Measurements from ENCODE around the gene SCARF1.

The SCARF1 gene

DNA sequence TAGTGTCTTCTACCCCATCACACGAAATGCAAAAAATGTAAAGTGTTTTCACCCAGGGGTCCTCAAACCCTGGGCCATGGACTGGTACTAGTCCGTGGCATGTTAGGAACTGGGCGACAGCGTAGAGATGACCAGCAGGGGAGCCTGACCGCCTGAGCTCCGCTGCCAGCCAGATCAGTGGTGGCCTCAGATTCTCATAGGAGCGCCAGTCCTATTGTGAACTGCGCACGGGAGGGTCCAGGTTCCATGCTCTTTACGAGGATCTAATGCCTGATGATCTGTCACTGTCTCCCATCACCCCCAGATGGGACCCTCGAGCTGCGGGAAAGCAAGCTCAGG is 4.5 kb downstream of the SCARF1 start:
- Mint-ChIP-seq H3K36me3 (ENCODE audit: low read depth) (peaks cover 1% of the 10 kb centered on the region), H3K27ac (no peak overlapping the region), H3K27me3 (ENCODE audit: low read depth) (no peaks in the 10 kb centered on the region), H3K4me1 (ENCODE audit: low read depth) (peaks cover 18% of the 10 kb centered on the region), H3K4me3 (no peak overlapping the region), H3K9me3 (no peaks in the 10 kb centered on the region)

DNA sequence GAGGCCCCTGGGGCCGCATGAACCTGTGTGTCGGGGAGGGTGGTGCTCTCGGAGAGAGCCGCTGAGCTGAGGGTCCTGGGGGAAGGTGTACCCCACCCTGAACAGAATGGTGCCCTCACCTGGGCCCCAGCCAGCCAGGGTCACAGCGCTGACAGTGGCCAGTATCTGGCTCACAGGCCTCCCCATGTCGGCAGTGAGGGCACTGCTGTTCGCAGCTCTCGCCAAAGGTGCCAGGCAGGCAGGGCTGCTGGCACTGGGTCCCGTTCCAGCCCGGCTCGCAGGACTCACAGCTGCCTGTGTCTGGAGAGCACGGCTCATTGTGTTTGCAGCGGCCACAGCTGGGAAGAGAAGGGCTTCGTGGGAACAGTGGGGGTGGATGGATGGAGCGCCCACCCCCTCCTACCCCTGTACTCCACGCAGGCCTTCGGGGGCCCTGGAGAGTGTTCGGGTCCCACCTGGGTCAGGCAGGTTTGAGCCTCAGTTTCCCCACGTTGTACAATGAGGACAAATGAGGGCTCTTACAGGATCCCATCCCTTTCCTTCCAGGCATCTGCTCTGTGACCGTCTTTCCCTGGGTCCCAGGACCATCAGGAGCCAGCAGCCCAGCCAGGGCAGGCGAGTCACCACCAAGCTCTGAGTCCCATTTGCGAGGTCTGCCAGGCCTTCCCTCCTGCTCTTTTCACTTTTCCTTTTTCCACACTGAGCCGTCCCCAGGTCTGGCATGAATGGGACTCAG is 5.0 kb downstream of the SCARF1 start:
- no peaks in the 10 kb centered on the region for H3K27me3 Mint-ChIP-seq (ENCODE audit: low read depth)
- H3K9me3 Mint-ChIP-seq: no peaks in the 10 kb centered on the region
- no peak overlapping the region for H3K4me3 Mint-ChIP-seq
- H3K36me3 Mint-ChIP-seq (ENCODE audit: low read depth): peaks cover 4% of the 10 kb centered on the region
- H3K4me1 Mint-ChIP-seq (ENCODE audit: low read depth): peaks cover 13% of the 10 kb centered on the region
- H3K27ac Mint-ChIP-seq: no peak overlapping the region

GRCh38 chr17:1639549-1640180 is 5.9 kb downstream of the SCARF1 start:
- Mint-ChIP-seq H3K27me3 (ENCODE audit: low read depth) (no peaks in the 10 kb centered on the region), H3K4me1 (ENCODE audit: low read depth) (peaks cover 8% of the 10 kb centered on the region), H3K36me3 (ENCODE audit: low read depth) (peaks cover 4% of the 10 kb centered on the region), H3K27ac (no peak overlapping the region), H3K4me3 (no peak overlapping the region), H3K9me3 (no peaks in the 10 kb centered on the region)

GRCh38 chr17:1638624-1639300 is 6.8 kb downstream of the SCARF1 start:
- Mint-ChIP-seq H3K27ac (no peak overlapping the region), H3K36me3 (ENCODE audit: low read depth) (peaks cover 4% of the 10 kb centered on the region), H3K4me1 (ENCODE audit: low read depth) (no peaks in the 10 kb centered on the region)

DNA sequence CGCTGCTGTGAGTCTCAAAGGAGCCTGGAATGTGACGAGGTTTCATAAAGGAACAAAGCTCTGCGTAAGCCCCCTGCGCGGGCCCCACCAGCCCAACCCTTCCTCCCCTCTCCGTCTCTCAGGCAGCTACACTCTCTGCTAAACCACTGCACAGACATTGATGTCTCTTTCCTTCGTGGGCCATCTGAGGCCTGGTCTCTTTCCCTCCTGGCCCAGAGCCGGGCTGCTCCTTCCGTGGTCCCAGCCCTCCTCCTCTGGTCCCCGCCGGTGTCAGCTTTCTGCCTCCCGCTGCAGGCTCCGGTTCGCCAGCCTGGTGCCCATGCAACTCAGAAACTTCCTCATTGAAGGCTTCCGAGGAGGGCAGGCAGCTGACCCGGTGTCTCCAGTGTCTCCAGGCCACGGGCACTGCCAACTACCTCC is 7.4 kb downstream of the SCARF1 start:
- H3K27ac Mint-ChIP-seq: no peak overlapping the region
- no peaks in the 10 kb centered on the region for H3K9me3 Mint-ChIP-seq
- no peak overlapping the region for H3K4me3 Mint-ChIP-seq
- H3K4me1 Mint-ChIP-seq (ENCODE audit: low read depth): no peaks in the 10 kb centered on the region
- no peaks in the 10 kb centered on the region for H3K27me3 Mint-ChIP-seq (ENCODE audit: low read depth)
- peaks cover 4% of the 10 kb centered on the region for H3K36me3 Mint-ChIP-seq (ENCODE audit: low read depth)

More at GRCh38 chr17:1638624-1639300, 6.8 kb downstream of the SCARF1 start:
- Mint-ChIP-seq H3K9me3 (no peaks in the 10 kb centered on the region), H3K4me3 (no peak overlapping the region), H3K27me3 (ENCODE audit: low read depth) (no peaks in the 10 kb centered on the region)

DNA sequence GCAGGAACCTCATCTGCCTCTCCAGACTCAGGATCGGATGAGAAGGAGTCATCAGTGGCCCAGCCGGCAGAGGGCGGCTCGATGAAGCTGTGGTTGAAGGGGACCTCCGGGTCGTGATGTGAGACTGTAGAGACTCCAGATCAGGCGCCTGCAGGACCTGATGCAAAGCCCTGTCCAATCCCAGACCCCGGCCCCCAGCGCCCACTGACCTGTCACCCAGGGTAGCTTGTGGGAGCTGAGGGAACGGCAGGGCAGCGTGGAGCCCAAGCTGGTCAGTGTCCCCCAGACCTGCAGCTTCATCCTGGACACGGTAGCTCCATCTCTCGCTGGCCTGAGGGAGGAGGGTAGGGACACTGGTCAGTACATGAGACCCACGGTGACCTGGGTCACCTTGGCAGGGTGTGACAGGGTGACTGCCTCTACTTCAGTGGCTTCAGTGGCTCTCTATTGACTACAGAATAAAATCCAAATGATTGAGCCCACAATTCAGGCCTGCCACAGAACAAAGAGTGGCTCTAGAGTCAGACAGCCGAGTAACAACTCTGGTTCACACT is 8.7 kb downstream of the SCARF1 start:
- Mint-ChIP-seq H3K36me3 (ENCODE audit: low read depth) (peaks cover 4% of the 10 kb centered on the region), H3K27me3 (ENCODE audit: low read depth) (peaks cover 3% of the 10 kb centered on the region), H3K27ac (no peak overlapping the region), H3K4me3 (no peak overlapping the region), H3K9me3 (no peaks in the 10 kb centered on the region), H3K4me1 (ENCODE audit: low read depth) (peaks cover under 1% of the 10 kb centered on the region)

DNA sequence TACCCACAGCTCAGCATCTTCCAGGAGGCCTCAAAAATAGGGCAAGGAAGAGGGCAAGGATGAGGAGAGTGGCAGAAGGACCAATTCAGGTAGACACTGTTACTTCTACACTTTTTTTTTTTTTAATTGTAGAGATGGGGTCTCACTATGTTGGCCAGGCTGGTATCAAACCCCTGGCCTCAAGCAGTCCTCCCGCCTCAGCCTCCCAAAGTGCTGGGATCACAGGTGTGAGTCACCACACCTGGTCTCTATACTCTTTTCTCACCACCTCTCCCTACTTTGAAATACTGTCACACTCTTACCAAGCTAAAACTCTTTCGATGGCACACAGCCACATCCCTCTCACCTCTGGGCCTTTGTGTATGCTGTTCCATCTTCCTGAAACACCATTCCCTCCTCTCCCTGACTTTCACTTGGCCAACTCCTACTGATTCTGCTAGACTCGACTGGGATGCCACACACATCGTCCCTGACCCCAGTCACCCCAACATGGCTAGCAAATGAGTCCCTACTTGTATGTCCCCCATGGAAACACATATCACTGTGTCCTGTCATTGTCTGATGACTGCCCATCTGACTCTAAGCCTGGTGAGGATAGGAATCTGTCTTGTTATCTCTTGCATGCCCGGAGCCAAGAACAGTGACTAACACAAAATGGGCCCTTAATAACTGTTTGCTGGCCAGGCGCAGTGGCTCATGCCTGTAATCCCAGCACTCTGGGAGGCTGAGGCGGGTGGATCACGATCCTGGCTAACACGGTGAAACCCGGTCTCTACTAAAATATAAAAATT is 9.7 kb downstream of the SCARF1 start:
- no peak overlapping the region for H3K4me3 Mint-ChIP-seq
- H3K27me3 Mint-ChIP-seq (ENCODE audit: low read depth): peaks cover 10% of the 10 kb centered on the region
- H3K4me1 Mint-ChIP-seq (ENCODE audit: low read depth): peaks cover 3% of the 10 kb centered on the region
- H3K9me3 Mint-ChIP-seq: no peaks in the 10 kb centered on the region
- H3K36me3 Mint-ChIP-seq (ENCODE audit: low read depth): peaks cover 4% of the 10 kb centered on the region
- H3K27ac Mint-ChIP-seq: no peak overlapping the region

DNA sequence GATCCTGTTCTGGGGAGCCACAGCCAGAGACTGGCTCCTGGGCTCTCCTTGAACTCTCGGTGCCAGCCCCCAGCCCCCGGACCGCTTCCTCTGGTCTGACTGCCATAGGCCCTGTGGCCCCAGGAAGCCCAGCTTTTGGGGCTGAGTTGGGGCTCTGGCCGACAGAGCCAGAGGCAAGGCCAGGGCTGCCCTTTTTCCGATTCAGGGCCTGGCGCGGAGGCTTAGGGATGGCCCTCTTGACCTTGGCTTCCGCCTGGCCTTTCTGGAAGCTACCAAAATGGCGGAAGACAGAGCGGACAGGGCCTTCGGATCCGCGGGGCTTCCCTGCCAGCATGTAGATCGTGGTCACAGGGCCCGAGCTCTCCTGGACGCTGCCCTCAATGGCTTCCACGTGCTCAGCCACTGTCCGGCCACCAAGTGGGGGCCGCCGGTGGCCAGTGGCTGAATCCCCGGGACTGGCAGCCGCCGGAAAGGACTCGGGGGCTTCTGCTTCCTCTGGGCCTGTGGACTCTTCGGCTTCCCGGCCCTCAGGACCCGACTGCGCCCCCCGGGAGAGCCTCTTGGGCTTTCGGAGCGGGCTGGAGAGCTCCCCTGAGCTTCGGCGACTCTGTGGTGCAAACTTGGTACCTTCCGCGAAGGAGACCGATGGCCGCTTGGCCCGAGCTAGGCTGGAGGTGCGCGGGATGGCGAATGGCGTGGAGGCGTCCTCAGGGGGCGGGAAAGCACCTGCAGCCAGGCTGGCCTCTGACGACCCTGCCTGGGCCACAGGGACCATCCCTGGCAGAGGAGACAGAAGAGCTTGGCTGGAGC is 10.5 kb downstream of the SCARF1 start:
- H3K36me3 Mint-ChIP-seq (ENCODE audit: low read depth): peaks cover 4% of the 10 kb centered on the region
- H3K4me1 Mint-ChIP-seq (ENCODE audit: low read depth): peaks cover 8% of the 10 kb centered on the region
- no peak overlapping the region for H3K27ac Mint-ChIP-seq
- H3K4me3 Mint-ChIP-seq: no peak overlapping the region
- no peaks in the 10 kb centered on the region for H3K9me3 Mint-ChIP-seq
- H3K27me3 Mint-ChIP-seq (ENCODE audit: low read depth): peaks cover 19% of the 10 kb centered on the region

DNA sequence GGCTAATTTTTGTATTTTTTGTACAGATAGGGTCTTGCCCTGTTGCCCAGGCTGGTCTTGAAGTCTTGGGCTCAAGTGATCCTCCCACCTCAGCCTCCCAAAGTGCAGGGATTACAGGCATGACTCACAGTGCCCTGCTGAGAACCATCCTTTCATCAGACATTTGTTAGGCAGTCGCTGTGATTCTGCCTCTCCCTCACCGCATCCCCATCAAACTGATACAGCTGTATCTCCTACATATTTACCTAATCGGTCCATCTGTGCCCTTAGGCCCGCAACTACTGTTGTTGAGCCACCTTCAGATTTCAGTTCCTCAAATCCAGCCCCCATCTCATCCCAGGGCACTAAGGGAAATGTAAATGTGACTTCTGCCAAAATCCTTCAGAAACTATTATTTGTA is 14.9 kb downstream of the SCARF1 start:
- Mint-ChIP-seq H3K4me3 (peak overlapping the region; percentile 71), H3K36me3 (ENCODE audit: low read depth) (no peaks in the 10 kb centered on the region), H3K27ac (no peak overlapping the region), H3K4me1 (ENCODE audit: low read depth) (peaks cover 23% of the 10 kb centered on the region), H3K9me3 (no peaks in the 10 kb centered on the region), H3K27me3 (ENCODE audit: low read depth) (peaks cover 43% of the 10 kb centered on the region)

DNA sequence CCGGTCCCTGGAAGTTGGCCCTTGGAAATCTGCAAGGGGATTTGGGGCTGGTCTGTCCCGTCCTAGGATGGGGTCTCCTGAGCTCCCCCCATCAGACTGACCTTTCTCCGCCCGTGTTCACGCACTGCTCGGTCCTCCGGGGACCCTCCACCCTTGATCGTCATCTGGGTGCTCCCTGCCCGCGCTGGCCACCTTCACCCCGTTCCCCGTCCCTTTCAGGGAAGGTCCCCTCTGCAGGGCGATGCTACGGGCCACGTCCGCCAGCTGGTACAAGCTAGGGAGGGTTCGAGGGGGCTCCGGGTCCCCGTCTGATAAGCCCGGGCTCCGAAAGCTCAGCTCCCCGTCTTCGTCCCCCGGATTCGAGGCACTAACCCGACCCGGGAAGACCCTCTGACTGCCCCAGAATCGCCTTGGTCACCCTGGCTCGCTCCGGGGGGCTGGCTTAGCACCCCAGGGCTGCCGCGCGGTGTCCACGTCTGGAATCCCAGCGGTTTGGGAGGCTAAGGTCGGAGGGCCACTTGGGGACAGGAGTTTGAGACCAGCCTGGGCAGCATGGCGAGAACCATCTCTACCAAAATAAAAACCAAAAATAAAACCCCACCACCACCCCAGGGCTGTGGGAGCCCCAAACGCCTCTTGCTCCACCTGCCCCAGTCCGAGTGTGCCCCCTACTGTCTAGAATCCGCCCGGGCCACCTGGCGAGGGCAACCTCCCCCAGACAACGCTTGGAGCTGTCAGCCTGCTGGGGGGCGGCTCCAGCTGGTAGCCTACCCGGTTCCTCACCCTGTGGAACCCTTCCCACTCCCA is 15.8 kb downstream of the SCARF1 start:
- peak overlapping the region; percentile 71 for H3K4me3 Mint-ChIP-seq
- H3K27ac Mint-ChIP-seq: peak overlapping the region; percentile 71
- no peaks in the 10 kb centered on the region for H3K36me3 Mint-ChIP-seq (ENCODE audit: low read depth)
- peaks cover 53% of the 10 kb centered on the region for H3K27me3 Mint-ChIP-seq (ENCODE audit: low read depth)
- H3K4me1 Mint-ChIP-seq (ENCODE audit: low read depth): peaks cover 23% of the 10 kb centered on the region
- H3K9me3 Mint-ChIP-seq: no peaks in the 10 kb centered on the region

GRCh38 chr17:1628856-1629503 is 16.6 kb downstream of the SCARF1 start:
- peak overlapping the region; percentile 87 for H3K4me3 Mint-ChIP-seq
- H3K27me3 Mint-ChIP-seq (ENCODE audit: low read depth): peaks cover 56% of the 10 kb centered on the region
- H3K4me1 Mint-ChIP-seq (ENCODE audit: low read depth): peaks cover 23% of the 10 kb centered on the region
- peak overlapping the region; percentile 82 for H3K27ac Mint-ChIP-seq
- H3K9me3 Mint-ChIP-seq: no peaks in the 10 kb centered on the region
- no peaks in the 10 kb centered on the region for H3K36me3 Mint-ChIP-seq (ENCODE audit: low read depth)

DNA sequence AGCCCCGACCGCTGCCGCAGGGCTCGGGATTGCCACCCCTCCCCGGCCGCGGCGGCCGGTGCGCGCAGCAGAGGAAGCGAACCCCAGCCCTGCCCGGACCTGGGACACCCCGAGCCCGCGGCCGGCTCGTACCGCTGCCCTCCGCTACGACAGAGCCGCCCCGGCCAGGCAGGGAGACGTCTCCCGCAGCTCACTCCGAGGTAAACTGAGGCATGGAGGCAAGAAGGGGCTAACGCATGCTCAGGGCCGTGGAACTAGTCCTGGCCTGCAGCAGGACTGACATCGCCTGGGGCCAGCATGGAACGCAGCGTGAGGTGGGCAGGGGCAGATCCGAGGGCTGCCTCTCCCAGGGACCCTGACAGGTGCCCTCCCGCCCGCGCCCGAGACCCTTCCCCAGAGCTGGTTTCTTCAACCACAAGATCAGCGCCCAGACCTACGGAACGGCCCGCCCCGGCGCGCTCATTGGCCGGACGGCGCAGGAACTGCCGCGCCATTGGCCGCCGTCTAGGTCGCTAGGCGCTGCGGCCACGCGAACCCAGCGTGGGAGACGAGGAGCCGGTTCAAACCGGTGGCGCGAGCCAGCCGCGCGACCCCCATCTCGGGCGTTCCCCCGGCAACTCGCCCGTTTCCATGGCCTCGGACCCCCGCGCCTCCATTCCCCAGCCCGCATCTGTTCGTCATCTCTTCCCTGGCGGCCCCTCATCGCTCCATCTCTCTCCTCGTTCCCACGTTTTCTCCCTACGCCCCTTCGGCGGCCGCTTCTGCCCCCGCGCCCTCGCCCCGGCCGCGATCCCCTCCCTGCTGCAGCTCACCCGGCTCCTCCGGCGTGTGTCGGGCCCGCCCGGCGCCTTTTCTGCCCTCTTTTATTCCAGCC is 17.3 kb downstream of the SCARF1 start, which contains the start of gene SLC43A2:
TSS of gene SLC43A2 (minus strand) at position 853 of the 874 bp plus-strand sequence. CDS start 960 bp downstream, outside the sequence.
- Mint-ChIP-seq H3K4me1 (ENCODE audit: low read depth) (peaks cover 23% of the 10 kb centered on the region), H3K36me3 (ENCODE audit: low read depth) (no peaks in the 10 kb centered on the region), H3K27ac (peak within 1 kb of the TSS; percentile 82), H3K9me3 (no peaks in the 10 kb centered on the region), H3K27me3 (ENCODE audit: low read depth) (peaks cover 59% of the 10 kb centered on the region), H3K4me3 (peak within 1 kb of the TSS; percentile 87)

Measured in T-helper 1 cell treated with Interleukin-12 subunit alpha and Interleukin-12 subunit beta and Interleukin-4 antibody, amounts not matched to agents 30 μg/mL and 1 μg/mL, for 36 hours (primary cell).